C4-2B (cell line): Measurements from ENCODE around the gene PDCD10.

Source experiments
- ZFX ChIP-seq: fragments of 450-650 bp; IDR thresholded peaks from 2 replicates; pipeline ENCODE4 v1.6.1; 2017
- TF ChIP-seq, protein P1 (sequence below): fragments of 450-650 bp; conservative IDR thresholded peaks from 2 replicates; pipeline ENCODE4 v1.5.1; 2017; ENCODE audit warnings: mild to moderate bottlenecking

DNA sequence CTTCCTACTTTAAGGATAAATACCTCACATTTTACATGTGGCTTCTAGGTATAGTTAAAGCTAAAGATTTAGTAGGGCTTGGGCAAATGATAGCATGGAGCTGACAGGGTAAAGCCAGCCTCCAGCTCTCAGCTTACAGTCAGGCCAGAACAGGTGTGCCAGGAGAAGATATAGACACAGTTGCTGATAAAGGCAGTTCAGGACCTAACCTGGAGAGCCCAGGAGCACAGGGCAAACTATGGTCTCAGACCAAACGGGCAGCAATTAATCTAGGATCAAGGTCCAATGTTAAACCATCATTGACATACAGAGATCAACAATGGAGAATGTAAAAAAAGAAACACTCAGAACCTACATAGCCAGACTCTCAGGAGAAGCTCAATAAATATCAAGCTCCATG is 84.9 kb downstream of the PDCD10 start:
- TF ChIP-seq, protein P1, sequence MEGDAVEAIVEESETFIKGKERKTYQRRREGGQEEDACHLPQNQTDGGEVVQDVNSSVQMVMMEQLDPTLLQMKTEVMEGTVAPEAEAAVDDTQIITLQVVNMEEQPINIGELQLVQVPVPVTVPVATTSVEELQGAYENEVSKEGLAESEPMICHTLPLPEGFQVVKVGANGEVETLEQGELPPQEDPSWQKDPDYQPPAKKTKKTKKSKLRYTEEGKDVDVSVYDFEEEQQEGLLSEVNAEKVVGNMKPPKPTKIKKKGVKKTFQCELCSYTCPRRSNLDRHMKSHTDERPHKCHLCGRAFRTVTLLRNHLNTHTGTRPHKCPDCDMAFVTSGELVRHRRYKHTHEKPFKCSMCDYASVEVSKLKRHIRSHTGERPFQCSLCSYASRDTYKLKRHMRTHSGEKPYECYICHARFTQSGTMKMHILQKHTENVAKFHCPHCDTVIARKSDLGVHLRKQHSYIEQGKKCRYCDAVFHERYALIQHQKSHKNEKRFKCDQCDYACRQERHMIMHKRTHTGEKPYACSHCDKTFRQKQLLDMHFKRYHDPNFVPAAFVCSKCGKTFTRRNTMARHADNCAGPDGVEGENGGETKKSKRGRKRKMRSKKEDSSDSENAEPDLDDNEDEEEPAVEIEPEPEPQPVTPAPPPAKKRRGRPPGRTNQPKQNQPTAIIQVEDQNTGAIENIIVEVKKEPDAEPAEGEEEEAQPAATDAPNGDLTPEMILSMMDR, result no peak
- TF ChIP-seq ZFX, result no peak
